PC-3 (cell line): ENCODE data around the gene RENBP.

Experiments used
- EZH2 ChIP-seq: fragments of 300-600 bp; sonication (generic); IDR thresholded peaks from one replicate; pipeline ENCODE4 v1.6.1; 2017; ENCODE audit warnings: antibody characterized with exemption, mild to moderate bottlenecking, low read length; ENCODE audit not compliant: unreplicated experiment
- EZH2phosphoT487 ChIP-seq: fragments of 300-600 bp; sonication (generic); IDR thresholded peaks from 2 replicates; pipeline ENCODE4 v1.6.1; 2018; ENCODE audit warnings: mild to moderate bottlenecking, antibody characterized with exemption, low read length, borderline replicate concordance
- TF ChIP-seq, protein P1 (sequence below): fragments of 300-600 bp; sonication (generic); conservative IDR thresholded peaks from 2 replicates; pipeline ENCODE4 v1.5.1; 2017; ENCODE audit warnings: antibody characterized with exemption, low read depth, mild to moderate bottlenecking, low read length

DNA sequence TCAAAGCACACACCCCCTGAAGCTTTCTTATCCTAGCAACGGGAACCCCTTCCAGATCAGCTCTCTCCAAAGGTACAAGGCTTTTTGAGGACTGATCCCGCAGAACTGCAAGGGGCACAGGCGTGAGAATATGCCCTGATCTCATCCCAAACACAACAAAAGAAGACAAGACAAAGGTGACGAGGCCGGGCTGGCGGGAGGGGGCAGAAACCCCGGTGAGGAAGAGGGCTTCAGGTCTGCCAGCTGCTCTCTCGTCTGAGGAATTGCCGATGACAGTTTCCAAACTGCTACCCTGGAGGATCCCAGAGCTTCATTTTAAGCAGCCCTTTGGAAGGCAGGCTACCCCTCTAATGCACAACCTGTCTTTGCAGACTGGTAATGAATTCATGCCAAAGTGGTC is 23.8 kb upstream of the RENBP start:
- TF ChIP-seq, protein P1, sequence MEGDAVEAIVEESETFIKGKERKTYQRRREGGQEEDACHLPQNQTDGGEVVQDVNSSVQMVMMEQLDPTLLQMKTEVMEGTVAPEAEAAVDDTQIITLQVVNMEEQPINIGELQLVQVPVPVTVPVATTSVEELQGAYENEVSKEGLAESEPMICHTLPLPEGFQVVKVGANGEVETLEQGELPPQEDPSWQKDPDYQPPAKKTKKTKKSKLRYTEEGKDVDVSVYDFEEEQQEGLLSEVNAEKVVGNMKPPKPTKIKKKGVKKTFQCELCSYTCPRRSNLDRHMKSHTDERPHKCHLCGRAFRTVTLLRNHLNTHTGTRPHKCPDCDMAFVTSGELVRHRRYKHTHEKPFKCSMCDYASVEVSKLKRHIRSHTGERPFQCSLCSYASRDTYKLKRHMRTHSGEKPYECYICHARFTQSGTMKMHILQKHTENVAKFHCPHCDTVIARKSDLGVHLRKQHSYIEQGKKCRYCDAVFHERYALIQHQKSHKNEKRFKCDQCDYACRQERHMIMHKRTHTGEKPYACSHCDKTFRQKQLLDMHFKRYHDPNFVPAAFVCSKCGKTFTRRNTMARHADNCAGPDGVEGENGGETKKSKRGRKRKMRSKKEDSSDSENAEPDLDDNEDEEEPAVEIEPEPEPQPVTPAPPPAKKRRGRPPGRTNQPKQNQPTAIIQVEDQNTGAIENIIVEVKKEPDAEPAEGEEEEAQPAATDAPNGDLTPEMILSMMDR: no peak
- TF ChIP-seq EZH2phosphoT487 (no peak), EZH2 (no peak)
